ENCODE measurements around the gene CDSN. TPM values are rescaled to one million over a fixed set of nuclear protein-coding genes. Genes with fewer than 3 reads are reported as not detected.

Gene CDSN
- total and polyA plus RNA-seq, 2 donors (not counting 3 experiments of a cell fraction or from before 2014, with no cell fraction given), result not detected

DNA sequence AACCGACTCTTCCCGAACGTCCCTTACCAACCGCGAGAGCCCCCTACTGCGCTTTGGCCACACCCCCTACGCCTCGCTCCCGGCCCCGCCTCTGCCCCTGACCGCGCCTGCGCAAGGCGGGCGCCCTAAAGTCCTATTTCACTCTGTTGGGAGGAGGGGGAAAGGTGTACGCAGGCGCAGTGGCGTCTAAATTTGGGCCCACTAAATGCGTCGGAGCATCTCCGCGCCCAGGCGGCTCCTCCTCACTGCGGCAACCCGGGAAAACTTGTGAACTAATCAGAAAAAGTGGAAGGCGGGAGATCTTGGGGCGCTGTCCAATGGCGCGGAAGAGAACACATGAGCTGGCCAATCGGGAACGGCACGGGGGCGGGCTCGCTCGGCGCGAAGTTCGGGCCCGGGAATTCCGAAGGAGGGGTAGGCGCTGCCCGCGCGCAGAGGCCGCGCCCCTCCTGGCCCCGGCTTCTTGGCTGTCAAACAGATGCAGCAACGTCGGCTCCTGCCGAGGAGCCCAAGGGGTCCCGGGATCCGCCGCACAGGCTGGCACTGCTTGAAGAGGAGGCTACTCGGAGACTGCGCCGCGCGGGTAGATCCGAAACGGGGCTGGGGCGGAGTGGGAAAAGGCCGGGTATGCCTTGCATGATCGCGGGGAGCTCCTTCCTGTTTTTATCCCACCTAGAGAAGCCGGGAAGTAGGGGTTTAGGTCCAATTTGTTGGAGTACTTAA lies 38.1 kb upstream of the CDSN start, which contains the start of gene TCF19:
Gene TCF19, plus strand, starts transcription at position 450 of the 723 bp plus-strand sequence. CDS start 881 bp downstream, outside the sequence.
- Histone ChIP-seq H3K4me1 (ENCODE audit: control insufficient read depth, extremely low read depth, insufficient read depth, low read length) (peaks cover 12% of the 10 kb centered on the region), H3K9me1 (replicated peaks; ENCODE audit: control insufficient read depth, extremely low read depth, insufficient read depth, low read length) (no peaks in the 10 kb centered on the region), H3K79me2 (ENCODE audit: control insufficient read depth, insufficient read depth, low read length) (peaks cover 15% of the 10 kb centered on the region), H3K9ac (replicated peaks; ENCODE audit: extremely low read depth, insufficient read depth, low read length) (peak within 1 kb of the TSS; percentile 89), H2AFZ (ENCODE audit: low read depth, low read length) (peak within 1 kb of the TSS; percentile 96), H3K27ac (ENCODE audit: insufficient read depth, low read depth, low read length) (peak within 1 kb of the TSS; percentile 30), H3K4me2 (ENCODE audit: insufficient read depth, low read length) (peak within 1 kb of the TSS; percentile 97), H3K27me3 (ENCODE audit: control insufficient read depth in 2 of 2, insufficient read depth in 2 of 2, low read length in 2 of 2) (no peaks in the 10 kb centered on the region), H3K9me3 (replicated peaks; ENCODE audit: control insufficient read depth, insufficient read depth, low read length) (no peaks in the 10 kb centered on the region), H4K20me1 (replicated peaks; ENCODE audit: control insufficient read depth, extremely low read depth, insufficient read depth, low read length) (no peaks in the 10 kb centered on the region), H3K4me3 (replicated peaks in 1 of 3; ENCODE audit: insufficient read depth in 1 of 3, low read depth in 1 of 3, low read length in 3 of 3) (peak within 1 kb of the TSS; percentile 72 to 90 (median 90)), H3K36me3 (ENCODE audit: control insufficient read depth in 2 of 2, extremely low read depth in 1 of 2, insufficient read depth in 2 of 2, low read length in 2 of 2) (no peaks in the 10 kb centered on the region)
- peak; percentile 100 for DNase-seq (ENCODE audit: low read depth, low spot score)
- TF ChIP-seq MYC (IDR thresholded peaks at IDR 0.05; ENCODE audit: low read depth, low read length), result no peak
- TF ChIP-seq, protein P1, sequence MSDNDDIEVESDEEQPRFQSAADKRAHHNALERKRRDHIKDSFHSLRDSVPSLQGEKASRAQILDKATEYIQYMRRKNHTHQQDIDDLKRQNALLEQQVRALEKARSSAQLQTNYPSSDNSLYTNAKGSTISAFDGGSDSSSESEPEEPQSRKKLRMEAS (IDR thresholded peaks at IDR 0.05; ENCODE audit: insufficient read depth, insufficient read length), result peak; percentile 42
- no peak for TF ChIP-seq POLR2AphosphoS5 (IDR thresholded peaks at IDR 0.05; ENCODE audit: insufficient read depth, low read depth, low read length)
- TF ChIP-seq POLR2A (IDR thresholded peaks at IDR 0.05; ENCODE audit: low read depth, low read length), result peak; percentile 3
- TF ChIP-seq, protein P2, sequence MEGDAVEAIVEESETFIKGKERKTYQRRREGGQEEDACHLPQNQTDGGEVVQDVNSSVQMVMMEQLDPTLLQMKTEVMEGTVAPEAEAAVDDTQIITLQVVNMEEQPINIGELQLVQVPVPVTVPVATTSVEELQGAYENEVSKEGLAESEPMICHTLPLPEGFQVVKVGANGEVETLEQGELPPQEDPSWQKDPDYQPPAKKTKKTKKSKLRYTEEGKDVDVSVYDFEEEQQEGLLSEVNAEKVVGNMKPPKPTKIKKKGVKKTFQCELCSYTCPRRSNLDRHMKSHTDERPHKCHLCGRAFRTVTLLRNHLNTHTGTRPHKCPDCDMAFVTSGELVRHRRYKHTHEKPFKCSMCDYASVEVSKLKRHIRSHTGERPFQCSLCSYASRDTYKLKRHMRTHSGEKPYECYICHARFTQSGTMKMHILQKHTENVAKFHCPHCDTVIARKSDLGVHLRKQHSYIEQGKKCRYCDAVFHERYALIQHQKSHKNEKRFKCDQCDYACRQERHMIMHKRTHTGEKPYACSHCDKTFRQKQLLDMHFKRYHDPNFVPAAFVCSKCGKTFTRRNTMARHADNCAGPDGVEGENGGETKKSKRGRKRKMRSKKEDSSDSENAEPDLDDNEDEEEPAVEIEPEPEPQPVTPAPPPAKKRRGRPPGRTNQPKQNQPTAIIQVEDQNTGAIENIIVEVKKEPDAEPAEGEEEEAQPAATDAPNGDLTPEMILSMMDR (IDR thresholded peaks at IDR 0.05; ENCODE audit: extremely low read depth in 1 of 2, insufficient read depth in 1 of 2, low read depth in 1 of 2, low read length in 2 of 2), result no peak
- TF ChIP-seq GATA2 (IDR thresholded peaks at IDR 0.05; ENCODE audit: insufficient read depth, insufficient read length, low read depth, low read length), result no peak
- TF ChIP-seq JUN (IDR thresholded peaks at IDR 0.05; ENCODE audit: borderline replicate concordance, insufficient read depth, insufficient read length, low read depth), result no peak
- no peak for TF ChIP-seq FOS (IDR thresholded peaks at IDR 0.05; ENCODE audit: borderline replicate concordance, insufficient read depth, low read length)
- no peak for TF ChIP-seq EZH2 (IDR thresholded peaks at IDR 0.05; ENCODE audit: borderline replicate concordance, low read depth, low read length, severe bottlenecking)
- intact Hi-C loops (cut with micrococcal nuclease) (loop anchor here (1.0 kb wide), 3 partner anchors 22 to 36 kb away; no protein-coding TSS in a partner anchor), dilution Hi-C loops (cut with MboI; ENCODE audit: extremely low pct_ligation_motif_present, low sequenced_read_pairs) (no loop called here)
- ChIA-PET CTCF (interaction anchor here (0.6 to 3.7 kb wide), 11 partner anchors 11 to 370 kb away, joined by 3 to 16 read pairs (median 4); partner anchors contain the start of gene PSORS1C2), POLR2A (interaction anchor here (1.3 kb wide), 1 partner anchor 10 kb away, joined by 3 read pairs; no protein-coding TSS in a partner anchor)
- BruUV-seq (replicated peaks), result no TSS peak
- peak; percentile 99 for FAIRE-seq
